ENCODE measurements around the gene ZNF615.
"Not testable (repeated sequence)": the region's sequence is repeated elsewhere in the genome, so short reads cannot be mapped to it uniquely, and the experiment has no call there.

- TF ChIP-seq CTCF, POLR2A (IDR thresholded peaks at IDR 0.05): not testable (repeated sequence)
These were observed 48.5 kb upstream of the ZNF615 start for GRCh38 chr19:52056480-52056879.

Measured in heart left ventricle (tissue), 13 donors.